Transverse colon (tissue), 4 donors: ENCODE results near the gene KIAA0232. TPM values are rescaled to one million over a fixed set of nuclear protein-coding genes. Genes with fewer than 3 reads are reported as not detected.
"Not testable (repeated sequence)": the region's sequence is repeated elsewhere in the genome, so short reads cannot be mapped to it uniquely, and the experiment has no call there.

Experiments
- DNase-seq: peaks from one replicate; pipeline ENCODE4 v3.0.0-alpha.2; 2019
- H3K27ac ChIP-seq, 4 donors: fragments of 200-600 bp; sonication (generic); 2 replicates each; pipeline ENCODE4 v1.5.1; 2016 to 2018; ENCODE audit warnings: inconsistent platforms in 4 of 4
- H3K27me3 ChIP-seq: fragments of 200-600 bp; sonication (generic); 2 replicates; pipeline ENCODE4 v1.5.1; 2017; ENCODE audit warnings: inconsistent platforms
- H3K36me3 ChIP-seq, 4 donors: fragments of 200-600 bp; sonication (generic); 2 replicates each; pipeline ENCODE4 v1.5.1; 2017 to 2019; ENCODE audit warnings: inconsistent platforms in 4 of 4
- H3K4me1 ChIP-seq, 4 donors: fragments of 200-600 bp; sonication (generic); 2 replicates each; pipeline ENCODE4 v1.5.1; 2017 to 2020; ENCODE audit warnings: inconsistent platforms in 4 of 4
- H3K4me3 ChIP-seq, 4 donors: fragments of 200-600 bp; sonication (generic); 1 replicate in 1 of 4; 2 replicates in 3 of 4; pipeline versions ENCODE4 v1.5.1 to v1.6.1; 2017 to 2019; ENCODE audit warnings: inconsistent platforms in 4 of 4
- H3K9me3 ChIP-seq, 2 donors: fragments of 200-600 bp; sonication (generic); 2 replicates each; pipeline ENCODE4 v1.5.1; 2017 to 2019; ENCODE audit warnings: inconsistent platforms in 2 of 2
- EP300 ChIP-seq: sonication (generic); formaldehyde crosslinking; IDR thresholded peaks from one replicate; pipeline ENCODE4 v1.6.1; 2017; ENCODE audit warnings: antibody characterized with exemption, low read depth
- POLR2A ChIP-seq: fragments of 450-650 bp; IDR thresholded peaks from one replicate; pipeline ENCODE4 v1.6.1; 2016; ENCODE audit warnings: antibody characterized with exemption, mild to moderate bottlenecking, moderate library complexity
- POLR2AphosphoS5 ChIP-seq, 3 donors: sonication (generic); formaldehyde crosslinking; IDR thresholded peaks; one replicate each; pipeline ENCODE4 v1.6.1; 2016; ENCODE audit warnings: antibody characterized with exemption in 3 of 3
- WGBS, 2 donors: methylation state at CpG; one replicate each; pipeline ENCODE4 v1.1.5; 2018; ENCODE audit warnings: low coverage in 1 of 2; 5-methylcytosine and 5-hydroxymethylcytosine counted together
- in situ Hi-C, 4 donors: fragments of 200-750 bp; cut with MboI; loops; one replicate each; pipeline versions ENCODE4 v1.15.0 to v1.15.1; 2017; ENCODE audit warnings: low sequenced_read_pairs in 3 of 4, low pct_ligation_motif_present in 1 of 4, low pct_unique_long_range_greater_than_20kb in 1 of 4
- intact Hi-C: fragments of 100-400 bp; cut with DNase I; formaldehyde crosslinking; loops from one replicate; pipeline ENCODE4 v1.15.1; 2023; ENCODE audit warnings: low total_unique reads
- total RNA-seq, 4 donors: library from RNA; depleted of rRNA; stranded (reverse); fragments of >200 nt; gene quantifications; one replicate each; pipeline ENCODE4 v1.1.0, GENCODE V29; 2016
- TF ChIP-seq, protein P1 (sequence below), 5 experiments: fragments of 200-600 bp in 3 of 5; fragments of 450-650 bp in 2 of 5; sonication (generic) in 3 of 5; IDR thresholded peaks; 1 replicate in 2 of 5; 2 replicates in 3 of 5; pipeline ENCODE4 v1.5.1; 2016 to 2017; ENCODE audit warnings: antibody characterized with exemption in 5 of 5, inconsistent platforms in 3 of 5, mild to moderate bottlenecking in 2 of 5, moderate library complexity in 1 of 5

Gene KIAA0232
- total RNA-seq, 4 donors from 2014 or later: 17.9 to 83.4 (median 43.0) TPM

DNA sequence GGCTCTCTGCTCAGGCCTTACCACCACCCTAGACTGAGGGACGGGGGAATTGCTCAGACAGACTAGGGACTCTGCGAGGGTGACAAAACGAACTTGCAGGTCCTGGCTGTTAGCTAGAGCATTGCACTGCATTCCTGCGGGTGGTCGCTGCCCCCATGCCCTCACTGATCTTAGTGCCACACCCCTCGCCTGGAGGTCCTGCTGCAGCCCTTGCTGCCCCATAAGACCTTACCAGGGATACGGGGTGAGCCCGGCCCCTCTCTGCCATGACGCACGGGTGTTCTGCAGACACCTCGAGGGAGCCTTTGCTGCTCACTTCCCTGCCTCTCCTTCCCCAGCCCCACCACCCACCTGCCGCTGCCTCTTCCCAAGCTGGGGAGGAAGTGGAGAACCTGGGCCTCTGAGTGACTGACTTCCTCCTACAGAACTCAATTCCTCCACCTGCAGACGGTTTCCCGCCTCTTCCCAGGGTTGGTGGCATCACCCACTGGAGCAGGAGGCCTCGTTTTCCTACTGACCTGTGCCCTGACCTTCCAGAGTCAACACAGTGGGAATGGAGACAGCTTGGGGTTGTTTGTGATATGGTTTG is 107.3 kb downstream of the KIAA0232 start:
- DNase-seq: no peak

DNA sequence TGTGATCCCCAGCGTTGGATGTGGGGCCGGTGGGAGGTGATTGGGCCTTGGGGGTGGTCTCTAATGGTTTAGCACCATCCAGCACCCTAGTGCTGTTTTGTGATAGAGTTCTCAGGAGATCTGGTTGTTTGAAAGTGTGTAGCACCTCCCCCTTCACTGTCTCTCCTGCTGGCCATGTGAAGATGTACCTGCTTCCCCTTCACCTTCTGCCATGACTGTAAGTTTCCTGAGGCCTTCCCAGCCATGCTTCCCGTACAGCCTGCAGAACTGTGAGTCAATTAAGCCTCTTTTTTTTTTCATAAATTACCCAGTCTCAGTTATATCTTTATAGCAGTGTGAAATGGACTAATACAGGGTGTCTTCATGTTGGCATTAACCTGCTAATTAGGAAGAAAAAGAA is 107.8 kb downstream of the KIAA0232 start:
- Histone ChIP-seq H3K27me3 (no peaks in the 10 kb centered on the region), H3K4me1 (peaks cover 22 to 39% (median 29%) of the 10 kb centered on the region in 4 donors), H3K36me3 (no peaks in the 10 kb centered on the region), H3K27ac (no peak overlapping the region), H3K4me3 (no peak overlapping the region), H3K9me3 (no peaks in the 10 kb centered on the region)
- DNase-seq: no peak
- in situ Hi-C loops (loop anchor here in 1 of 4 donors (25.0 kb wide), 2 partner anchors 172 to 178 kb away; partner anchors contain the start of genes BLOC1S4, GRPEL1 and MRFAP1L1), intact Hi-C loops (no loop called here)
- TF ChIP-seq POLR2AphosphoS5 (IDR thresholded peaks at IDR 0.05) (no peak), EP300 (no peak), POLR2A (no peak)
- TF ChIP-seq, protein P1, sequence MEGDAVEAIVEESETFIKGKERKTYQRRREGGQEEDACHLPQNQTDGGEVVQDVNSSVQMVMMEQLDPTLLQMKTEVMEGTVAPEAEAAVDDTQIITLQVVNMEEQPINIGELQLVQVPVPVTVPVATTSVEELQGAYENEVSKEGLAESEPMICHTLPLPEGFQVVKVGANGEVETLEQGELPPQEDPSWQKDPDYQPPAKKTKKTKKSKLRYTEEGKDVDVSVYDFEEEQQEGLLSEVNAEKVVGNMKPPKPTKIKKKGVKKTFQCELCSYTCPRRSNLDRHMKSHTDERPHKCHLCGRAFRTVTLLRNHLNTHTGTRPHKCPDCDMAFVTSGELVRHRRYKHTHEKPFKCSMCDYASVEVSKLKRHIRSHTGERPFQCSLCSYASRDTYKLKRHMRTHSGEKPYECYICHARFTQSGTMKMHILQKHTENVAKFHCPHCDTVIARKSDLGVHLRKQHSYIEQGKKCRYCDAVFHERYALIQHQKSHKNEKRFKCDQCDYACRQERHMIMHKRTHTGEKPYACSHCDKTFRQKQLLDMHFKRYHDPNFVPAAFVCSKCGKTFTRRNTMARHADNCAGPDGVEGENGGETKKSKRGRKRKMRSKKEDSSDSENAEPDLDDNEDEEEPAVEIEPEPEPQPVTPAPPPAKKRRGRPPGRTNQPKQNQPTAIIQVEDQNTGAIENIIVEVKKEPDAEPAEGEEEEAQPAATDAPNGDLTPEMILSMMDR (IDR thresholded peaks at IDR 0.05): no peak
- WGBS, 2 donors: 80 to 86% methylated on average over 1 to 3 of the region's 3 CpGs

More for the DNA sequence above, 107.3 kb downstream of the KIAA0232 start:
- Histone ChIP-seq H3K9me3 (no peaks in the 10 kb centered on the region), H3K36me3 (no peaks in the 10 kb centered on the region), H3K4me3 (no peak overlapping the region), H3K27me3 (no peaks in the 10 kb centered on the region), H3K27ac (no peak overlapping the region), H3K4me1 (peaks cover 22 to 39% (median 29%) of the 10 kb centered on the region in 4 donors)
- intact Hi-C loops (no loop called here), in situ Hi-C loops (loop anchor here in 2 of 4 donors (10.0 to 25.0 kb wide), 3 partner anchors 165 to 178 kb away; partner anchors contain the start of genes BLOC1S4 (in 1 of the 2), GRPEL1 (in 1 of the 2) and MRFAP1L1 (in 1 of the 2))
- TF ChIP-seq, protein P1 (IDR thresholded peaks at IDR 0.05): no peak
- TF ChIP-seq POLR2AphosphoS5 (IDR thresholded peaks at IDR 0.05) (no peak), EP300 (no peak), POLR2A (no peak)
- WGBS, 2 donors: 82% methylated on average over 15 of the region's 15 CpGs; no CpG with 5 or more reads in 1 of the 2 donors

DNA sequence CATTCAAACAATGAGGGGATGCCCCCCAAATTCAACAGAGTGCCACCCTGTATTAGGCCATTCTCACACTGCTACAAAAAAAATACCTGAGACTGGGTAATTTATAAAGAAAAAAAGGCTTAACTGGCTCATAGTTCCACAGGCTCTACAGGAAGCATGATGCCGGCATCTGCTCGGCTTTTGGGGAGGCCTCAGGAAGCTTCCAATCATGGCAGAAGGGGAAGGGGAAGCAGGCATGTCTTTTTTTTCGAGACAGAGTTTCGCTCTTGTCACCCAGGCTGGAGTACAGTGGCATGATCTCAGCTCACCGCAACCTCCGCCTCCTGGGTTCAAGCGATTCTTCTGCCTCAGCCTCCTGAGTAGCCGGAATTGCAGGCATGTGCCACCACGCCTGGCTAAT is 108.4 kb downstream of the KIAA0232 start:
- intact Hi-C loops, H3K4me3 ChIP-seq, DNase-seq, H3K27me3 ChIP-seq, H3K9me3 ChIP-seq, H3K36me3 ChIP-seq, H3K27ac ChIP-seq: not testable (repeated sequence)
- in situ Hi-C loops: loop anchor here in 1 of 4 donors (25.0 kb wide), 2 partner anchors 171 to 179 kb away; partner anchors contain the start of genes BLOC1S4, GRPEL1 and MRFAP1L1
- WGBS, 2 donors: 97% methylated on average over 9 of the region's 9 CpGs; no CpG with 5 or more reads in 1 of the 2 donors
- H3K4me1 ChIP-seq: peaks cover 22 to 35% (median 27%) of the 10 kb centered on the region in 4 donors

DNA sequence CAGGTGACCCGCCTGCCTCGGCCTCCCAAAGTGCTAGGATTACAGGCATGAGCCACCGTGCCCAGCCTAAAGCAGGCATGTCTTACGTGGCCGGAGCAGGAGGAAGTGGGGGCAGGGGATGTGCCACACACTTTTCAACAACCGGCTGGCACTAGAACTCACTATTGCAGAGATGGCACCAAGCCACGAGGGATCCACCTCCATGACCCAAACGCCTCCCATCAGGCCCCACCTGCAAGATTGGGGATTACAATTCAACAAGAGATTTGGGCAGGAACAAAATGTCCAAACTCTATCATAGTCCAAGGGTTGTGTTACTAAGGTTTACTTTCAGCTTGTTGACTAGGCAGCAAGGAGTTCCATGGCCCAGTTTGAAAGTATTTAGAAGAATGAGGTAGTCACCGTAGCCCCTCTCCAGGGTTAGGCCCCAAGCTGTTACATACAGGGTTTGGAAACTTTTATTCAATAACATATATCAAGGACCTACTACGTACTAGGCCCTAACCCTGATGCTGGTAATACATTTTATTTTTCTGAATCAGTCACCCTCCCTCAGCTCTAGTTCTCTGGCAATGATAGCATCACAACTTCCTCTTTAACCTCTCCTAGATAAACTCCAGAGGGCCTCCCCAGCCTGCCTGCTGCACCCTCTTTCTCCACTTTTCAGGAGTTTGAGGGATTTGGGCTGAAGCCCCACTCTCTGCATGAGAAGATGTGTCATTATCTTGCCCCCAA is 109.1 kb downstream of the KIAA0232 start:
- in situ Hi-C loops: loop anchor here in 1 of 4 donors (25.0 kb wide), 2 partner anchors 171 to 179 kb away; partner anchors contain the start of genes BLOC1S4, GRPEL1 and MRFAP1L1
- intact Hi-C loops: no loop called here
- Histone ChIP-seq H3K27ac (peak overlapping the region; percentile 66 to 74 (median 72)), H3K27me3 (no peaks in the 10 kb centered on the region), H3K9me3 (no peaks in the 10 kb centered on the region), H3K4me3 (peak overlapping the region in 1 of 4 donors; percentile 19), H3K36me3 (no peaks in the 10 kb centered on the region), H3K4me1 (peaks cover 17 to 31% (median 24%) of the 10 kb centered on the region in 4 donors)
- no peak for TF ChIP-seq POLR2A
- TF ChIP-seq, protein P1 (IDR thresholded peaks at IDR 0.05): no peak
- no peak for TF ChIP-seq POLR2AphosphoS5 (IDR thresholded peaks at IDR 0.05)
- no peak for TF ChIP-seq EP300
- no peak for DNase-seq
- 76 to 86% methylated on average over 1 to 10 of the region's 10 CpGs for whole genome bisulfite sequencing, 2 donors
